ENCODE data around the gene DDX10.

Gene DDX10

GRCh38 chr11:108966978-108967377 lies 302.1 kb downstream of the DDX10 start:
- H3K27ac ChIP-seq (ENCODE audit: low read depth, low read length): no peak overlapping the region
- no peaks in the 10 kb centered on the region for H3K4me1 ChIP-seq (ENCODE audit: control insufficient read depth, low read length)
- H3K9me2 ChIP-seq (replicated peaks; ENCODE audit: control insufficient read depth, low read length): no peaks in the 10 kb centered on the region
- no peak for TF ChIP-seq EZH2phosphoT487 (IDR thresholded peaks at IDR 0.05; ENCODE audit: borderline replicate concordance, low read length)
- no peak for TF ChIP-seq CTCF (IDR thresholded peaks at IDR 0.05; ENCODE audit: low read depth, low read length, poor library complexity, severe bottlenecking)
- no peaks in the 10 kb centered on the region for H3K36me3 ChIP-seq (ENCODE audit: control insufficient read depth, low read length)
- H3K4me3 ChIP-seq (ENCODE audit: low read length): no peak overlapping the region
- no peak overlapping the region for H3K4me2 ChIP-seq (ENCODE audit: low read length)
- no peaks in the 10 kb centered on the region for H3F3A ChIP-seq (ENCODE audit: control insufficient read depth, insufficient read depth)
- H3K9me3 ChIP-seq (ENCODE audit: control insufficient read depth, insufficient read depth, low read length): no peaks in the 10 kb centered on the region
- no peaks in the 10 kb centered on the region for H4K20me1 ChIP-seq (ENCODE audit: control insufficient read depth, insufficient read depth, low read depth, low read length)
- no peaks in the 10 kb centered on the region for H3K79me2 ChIP-seq (ENCODE audit: control insufficient read depth, low read length)
- H3K27me3 ChIP-seq (ENCODE audit: control insufficient read depth, low read length): peaks cover 2% of the 10 kb centered on the region; the same call in 1 of the 2 replicates

- Histone ChIP-seq H3K79me2 (ENCODE audit: control insufficient read depth, low read length) (no peaks in the 10 kb centered on the region), H3F3A (ENCODE audit: control insufficient read depth, insufficient read depth) (no peaks in the 10 kb centered on the region), H3K36me3 (ENCODE audit: control insufficient read depth, low read length) (no peaks in the 10 kb centered on the region), H3K4me1 (ENCODE audit: control insufficient read depth, low read length) (no peaks in the 10 kb centered on the region), H3K27me3 (ENCODE audit: control insufficient read depth, low read length) (peaks cover 2% of the 10 kb centered on the region; the same call in 1 of the 2 replicates), H3K9me2 (replicated peaks; ENCODE audit: control insufficient read depth, low read length) (no peaks in the 10 kb centered on the region), H3K9me3 (ENCODE audit: control insufficient read depth, insufficient read depth, low read length) (no peaks in the 10 kb centered on the region), H4K20me1 (ENCODE audit: control insufficient read depth, insufficient read depth, low read depth, low read length) (no peaks in the 10 kb centered on the region), H3K4me2 (ENCODE audit: low read length) (no peak overlapping the region), H3K27ac (ENCODE audit: low read depth, low read length) (no peak overlapping the region), H3K4me3 (ENCODE audit: low read length) (no peak overlapping the region)
- TF ChIP-seq EZH2phosphoT487 (IDR thresholded peaks at IDR 0.05; ENCODE audit: borderline replicate concordance, low read length): no peak
- no peak for TF ChIP-seq CTCF (IDR thresholded peaks at IDR 0.05; ENCODE audit: low read depth, low read length, poor library complexity, severe bottlenecking)
These were observed 302.7 kb downstream of the DDX10 start for GRCh38 chr11:108967571-108967970.

GRCh38 chr11:108970221-108970991 lies 305.5 kb downstream of the DDX10 start:
- Histone ChIP-seq H3K9me3 (ENCODE audit: control insufficient read depth, insufficient read depth, low read length) (no peaks in the 10 kb centered on the region), H3K27me3 (ENCODE audit: control insufficient read depth, low read length) (peaks cover 2% of the 10 kb centered on the region; the same call in 1 of the 2 replicates), H3K27ac (ENCODE audit: low read depth, low read length) (no peak overlapping the region), H4K20me1 (ENCODE audit: control insufficient read depth, insufficient read depth, low read depth, low read length) (no peaks in the 10 kb centered on the region), H3K4me2 (ENCODE audit: low read length) (no peak overlapping the region), H3K36me3 (ENCODE audit: control insufficient read depth, low read length) (no peaks in the 10 kb centered on the region), H3K9me2 (replicated peaks; ENCODE audit: control insufficient read depth, low read length) (no peaks in the 10 kb centered on the region), H3K4me3 (ENCODE audit: low read length) (no peak overlapping the region), H3K4me1 (ENCODE audit: control insufficient read depth, low read length) (no peaks in the 10 kb centered on the region), H3K79me2 (ENCODE audit: control insufficient read depth, low read length) (no peaks in the 10 kb centered on the region), H3F3A (ENCODE audit: control insufficient read depth, insufficient read depth) (no peaks in the 10 kb centered on the region)
- TF ChIP-seq EZH2phosphoT487 (IDR thresholded peaks at IDR 0.05; ENCODE audit: borderline replicate concordance, low read length) (no peak), CTCF (IDR thresholded peaks at IDR 0.05; ENCODE audit: low read depth, low read length, poor library complexity, severe bottlenecking) (no peak)

Measured in DOHH2 (cell line).